ENCODE data around the gene FAM131B.
"Not testable (repeated sequence)": the region's sequence is repeated elsewhere in the genome, so short reads cannot be mapped to it uniquely, and the experiment has no call there.

FAM131B gene

GRCh38 chr7:143362131-143363015 lies at the start of gene FAM131B:
Gene FAM131B, minus strand, starts transcription at chr7:143362713. Its CDS starts 110 bp downstream, at chr7:143362603.
- DNase-seq, result no peak

GRCh38 chr7:143411976-143412708 lies 49.6 kb upstream of the FAM131B start:
- no peak for DNase-seq

GRCh38 chr7:143410521-143411004 lies 48.0 kb upstream of the FAM131B start:
- DNase-seq, result no peak

- DNase-seq, result no peak
Observed at GRCh38 chr7:143408686-143409561, 46.4 kb upstream of the FAM131B start, which contains the start of gene EPHA1. Gene EPHA1, minus strand, starts transcription at chr7:143408856. Its CDS starts 51 bp downstream, at chr7:143408805.

- no peak for DNase-seq
Observed at GRCh38 chr7:143408252-143408685, 45.8 kb upstream of the FAM131B start.

GRCh38 chr7:143407287-143408251 lies 45.1 kb upstream of the FAM131B start:
- DNase-seq, result no peak

- no peak for DNase-seq
Observed at GRCh38 chr7:143406002-143406357, 43.5 kb upstream of the FAM131B start.

- DNase-seq, result no peak
Observed at GRCh38 chr7:143405173-143406001, 42.9 kb upstream of the FAM131B start.

- not testable (repeated sequence) for DNase-seq
Observed at GRCh38 chr7:143402233-143402632, 39.7 kb upstream of the FAM131B start.

- no peak for DNase-seq
Observed at GRCh38 chr7:143401265-143401664, 38.8 kb upstream of the FAM131B start.

- no peak for DNase-seq
Observed at GRCh38 chr7:143399642-143400041, 37.1 kb upstream of the FAM131B start.

GRCh38 chr7:143399151-143399550 lies 36.6 kb upstream of the FAM131B start:
- DNase-seq, result no peak

- DNase-seq, result no peak
Observed at GRCh38 chr7:143398616-143399015, 36.1 kb upstream of the FAM131B start.

- DNase-seq, result no peak
Observed at GRCh38 chr7:143397710-143398530, 35.4 kb upstream of the FAM131B start.

GRCh38 chr7:143396625-143397556 lies 34.4 kb upstream of the FAM131B start:
- DNase-seq, result no peak

- no peak for DNase-seq
Observed at GRCh38 chr7:143396182-143396581, 33.7 kb upstream of the FAM131B start.

GRCh38 chr7:143395187-143396149 lies 33.0 kb upstream of the FAM131B start:
- no peak for DNase-seq

All from NCI-H187 treated with DMSO at 0.1 percent for 48 hours (cell line).